Osteoblast (primary cell): ENCODE results near the gene IRF9. TPM values are rescaled to one million over a fixed set of nuclear protein-coding genes. Genes with fewer than 3 reads are reported as not detected.

ENCODE experiments used
- DNase-seq: peaks from one replicate; pipeline ENCODE4 v3.0.0; 2011; ENCODE audit warnings: low spot score, mixed read lengths; ENCODE audit not compliant: insufficient read length; ENCODE audit errors: missing footprints
- H2AFZ ChIP-seq: 2 replicates; pipeline ENCODE4 v1.6.0; 2011; ENCODE audit warnings: mild to moderate bottlenecking, low read length
- H3K27ac ChIP-seq: 2 replicates; pipeline ENCODE4 v1.5.1; 2011; ENCODE audit warnings: mild to moderate bottlenecking, low read depth, low read length, moderate library complexity
- H3K27me3 ChIP-seq: 2 replicates; pipeline ENCODE4 v1.6.0; 2012; ENCODE audit warnings: mild to moderate bottlenecking, control low read depth, inconsistent platforms, low read length, moderate library complexity; ENCODE audit not compliant: insufficient read depth
- H3K36me3 ChIP-seq: 2 replicates; pipeline ENCODE4 v1.5.1; 2011; ENCODE audit warnings: mild to moderate bottlenecking, low read length, control low read depth, moderate library complexity; ENCODE audit not compliant: insufficient read depth
- H3K4me1 ChIP-seq: 2 replicates; pipeline ENCODE4 v1.5.1; 2011; ENCODE audit warnings: mild to moderate bottlenecking, low read length, control low read depth, moderate library complexity; ENCODE audit not compliant: insufficient read depth
- H3K4me2 ChIP-seq: 2 replicates; pipeline ENCODE4 v1.6.0; 2011; ENCODE audit warnings: mild to moderate bottlenecking, low read length; ENCODE audit not compliant: insufficient read depth
- H3K4me3 ChIP-seq: fragments of 200-600 bp; sonication (generic); 3 replicates; pipeline ENCODE4 v1.5.1; 2012; ENCODE audit warnings: mild to moderate bottlenecking, low read length, inconsistent platforms; ENCODE audit not compliant: insufficient read depth
- H3K79me2 ChIP-seq: 2 replicates; pipeline ENCODE4 v1.6.0; 2012; ENCODE audit warnings: mild to moderate bottlenecking, low read length, control low read depth, inconsistent platforms; ENCODE audit not compliant: insufficient read depth
- H3K9me3 ChIP-seq: 2 replicates; pipeline ENCODE4 v1.5.1; 2011; ENCODE audit warnings: low read depth, low read length, control low read depth
- H4K20me1 ChIP-seq: 2 replicates; pipeline ENCODE4 v1.6.0; 2012; ENCODE audit warnings: mild to moderate bottlenecking, low read length, control low read depth; ENCODE audit not compliant: insufficient read depth
- total RNA-seq: library from RNA; depleted of rRNA; stranded (reverse); fragments of >200 nt; gene quantifications from 2 replicates; pipeline ENCODE4 v1.2.3, GENCODE V29; 2012
- TF ChIP-seq, protein P1 (sequence below): IDR thresholded peaks from 2 replicates; pipeline ENCODE4 v1.5.1; 2011; ENCODE audit warnings: mild to moderate bottlenecking, low read depth, low read length, moderate library complexity; ENCODE audit errors: extremely low read depth

Gene IRF9
- total RNA-seq, 1 donor: 117 TPM

GRCh38 chr14:24117179-24117578 is 43.9 kb upstream of the IRF9 start:
- Histone ChIP-seq H4K20me1 (no peaks in the 10 kb centered on the region), H2AFZ (no peak overlapping the region), H3K9me3 (no peaks in the 10 kb centered on the region), H3K27me3 (no peaks in the 10 kb centered on the region), H3K4me1 (peaks cover 14% of the 10 kb centered on the region), H3K27ac (no peak overlapping the region), H3K4me3 (no peak overlapping the region), H3K4me2 (no peak overlapping the region), H3K79me2 (peaks cover 13% of the 10 kb centered on the region), H3K36me3 (peaks cover 42% of the 10 kb centered on the region)
- peak; percentile 30 for DNase-seq
- TF ChIP-seq, protein P1, sequence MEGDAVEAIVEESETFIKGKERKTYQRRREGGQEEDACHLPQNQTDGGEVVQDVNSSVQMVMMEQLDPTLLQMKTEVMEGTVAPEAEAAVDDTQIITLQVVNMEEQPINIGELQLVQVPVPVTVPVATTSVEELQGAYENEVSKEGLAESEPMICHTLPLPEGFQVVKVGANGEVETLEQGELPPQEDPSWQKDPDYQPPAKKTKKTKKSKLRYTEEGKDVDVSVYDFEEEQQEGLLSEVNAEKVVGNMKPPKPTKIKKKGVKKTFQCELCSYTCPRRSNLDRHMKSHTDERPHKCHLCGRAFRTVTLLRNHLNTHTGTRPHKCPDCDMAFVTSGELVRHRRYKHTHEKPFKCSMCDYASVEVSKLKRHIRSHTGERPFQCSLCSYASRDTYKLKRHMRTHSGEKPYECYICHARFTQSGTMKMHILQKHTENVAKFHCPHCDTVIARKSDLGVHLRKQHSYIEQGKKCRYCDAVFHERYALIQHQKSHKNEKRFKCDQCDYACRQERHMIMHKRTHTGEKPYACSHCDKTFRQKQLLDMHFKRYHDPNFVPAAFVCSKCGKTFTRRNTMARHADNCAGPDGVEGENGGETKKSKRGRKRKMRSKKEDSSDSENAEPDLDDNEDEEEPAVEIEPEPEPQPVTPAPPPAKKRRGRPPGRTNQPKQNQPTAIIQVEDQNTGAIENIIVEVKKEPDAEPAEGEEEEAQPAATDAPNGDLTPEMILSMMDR: no peak

DNA sequence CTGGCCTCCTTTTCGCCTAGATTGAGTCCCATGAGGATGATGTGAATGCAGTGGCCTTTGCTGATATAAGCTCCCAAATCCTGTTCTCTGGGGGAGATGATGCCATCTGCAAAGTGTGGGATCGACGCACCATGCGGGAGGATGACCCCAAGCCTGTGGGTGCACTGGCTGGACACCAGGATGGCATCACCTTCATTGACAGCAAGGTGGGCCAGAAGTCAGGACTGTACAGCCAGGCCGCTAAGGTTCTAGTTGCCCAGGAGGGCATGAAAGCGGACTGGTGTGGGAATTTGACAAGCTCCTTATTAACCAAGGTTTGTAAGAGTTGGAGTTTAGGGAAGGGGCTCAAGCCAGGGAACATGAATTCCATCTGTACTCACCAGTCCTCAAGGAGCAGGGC is 41.4 kb upstream of the IRF9 start:
- Histone ChIP-seq H3K4me1 (peaks cover 8% of the 10 kb centered on the region), H3K9me3 (no peaks in the 10 kb centered on the region), H3K4me2 (no peak overlapping the region), H3K36me3 (peaks cover 59% of the 10 kb centered on the region), H3K79me2 (peaks cover 13% of the 10 kb centered on the region), H4K20me1 (no peaks in the 10 kb centered on the region), H3K27me3 (no peaks in the 10 kb centered on the region), H3K27ac (no peak overlapping the region), H2AFZ (no peak overlapping the region), H3K4me3 (no peak overlapping the region)
- DNase-seq: no peak
- TF ChIP-seq, protein P1: no peak

GRCh38 chr14:24121210-24121609 is 39.9 kb upstream of the IRF9 start:
- H4K20me1 ChIP-seq: no peaks in the 10 kb centered on the region
- peaks cover 3% of the 10 kb centered on the region for H3K79me2 ChIP-seq
- H2AFZ ChIP-seq: no peak overlapping the region
- H3K4me2 ChIP-seq: no peak overlapping the region
- TF ChIP-seq, protein P1: no peak
- H3K27ac ChIP-seq: no peak overlapping the region
- H3K4me3 ChIP-seq: no peak overlapping the region
- no peaks in the 10 kb centered on the region for H3K4me1 ChIP-seq
- H3K36me3 ChIP-seq: peaks cover 59% of the 10 kb centered on the region
- no peaks in the 10 kb centered on the region for H3K27me3 ChIP-seq
- no peak for DNase-seq
- no peaks in the 10 kb centered on the region for H3K9me3 ChIP-seq

GRCh38 chr14:24122416-24122815 is 38.6 kb upstream of the IRF9 start:
- H3K9me3 ChIP-seq: no peaks in the 10 kb centered on the region
- no peak for DNase-seq
- no peak overlapping the region for H3K4me2 ChIP-seq
- no peak overlapping the region for H2AFZ ChIP-seq
- H3K27ac ChIP-seq: no peak overlapping the region
- H3K79me2 ChIP-seq: no peaks in the 10 kb centered on the region
- H3K4me3 ChIP-seq: no peak overlapping the region
- H3K27me3 ChIP-seq: no peaks in the 10 kb centered on the region
- TF ChIP-seq, protein P1: no peak
- H4K20me1 ChIP-seq: no peaks in the 10 kb centered on the region
- no peaks in the 10 kb centered on the region for H3K4me1 ChIP-seq
- peaks cover 55% of the 10 kb centered on the region for H3K36me3 ChIP-seq
